Thoracic aorta (tissue), 2 donors: ENCODE results near the gene KCNK7. TPM values are rescaled to one million over a fixed set of nuclear protein-coding genes. Genes with fewer than 3 reads are reported as not detected.

Experiments
- ATAC-seq: fragments of 150-250 bp; one replicate; pipeline ENCODE4 v1.8.0; 2017; ENCODE audit warnings: low read depth; ENCODE audit not compliant: insufficient number of reproducible peaks, low FRiP score
- DNase-seq: peaks from one replicate; pipeline ENCODE4 v3.0.0-alpha.2; 2020; ENCODE audit warnings: low spot score
- H3K27ac ChIP-seq, 2 donors: fragments of 200-600 bp; sonication (generic); 1 replicate in 1 of 2; 2 replicates in 1 of 2; pipeline ENCODE4 v1.5.1; 2016; ENCODE audit warnings: mild to moderate bottlenecking in 2 of 2, moderate library complexity in 2 of 2
- H3K27me3 ChIP-seq: fragments of 200-600 bp; sonication (generic); replicated peaks from 2 replicates; pipeline ENCODE4 v1.6.0; 2016; ENCODE audit warnings: mild to moderate bottlenecking; ENCODE audit not compliant: insufficient read depth
- H3K36me3 ChIP-seq: fragments of 200-600 bp; sonication (generic); one replicate; pipeline ENCODE4 v1.5.1; 2016
- H3K4me1 ChIP-seq, 2 donors: fragments of 200-600 bp; sonication (generic); 1 replicate in 1 of 2; 2 replicates in 1 of 2; pipeline versions ENCODE4 v1.5.1 to v1.6.0; 2016; ENCODE audit warnings: low read depth in 2 of 2, mild to moderate bottlenecking in 1 of 2; ENCODE audit not compliant: control insufficient read depth in 1 of 2
- H3K4me3 ChIP-seq: fragments of 200-600 bp; sonication (generic); 2 replicates; pipeline ENCODE4 v1.5.1; 2016; ENCODE audit warnings: mild to moderate bottlenecking
- H3K9me3 ChIP-seq: fragments of 200-600 bp; sonication (generic); 2 replicates; pipeline ENCODE4 v1.5.1; 2016
- total RNA-seq, 2 donors: library from RNA; depleted of rRNA; stranded (reverse); fragments of >200 nt; gene quantifications; one replicate each; pipeline versions ENCODE4 v1.1.0 to v1.2.3, GENCODE V29; 2016
- TF ChIP-seq, protein P1 (sequence below): fragments of 200-600 bp; sonication (generic); IDR thresholded peaks from one replicate; pipeline ENCODE4 v1.5.1; 2019; ENCODE audit warnings: antibody characterized with exemption

KCNK7 gene
- total RNA-seq, 2 donors from 2014 or later = 0.95 TPM; not detected in 1

DNA sequence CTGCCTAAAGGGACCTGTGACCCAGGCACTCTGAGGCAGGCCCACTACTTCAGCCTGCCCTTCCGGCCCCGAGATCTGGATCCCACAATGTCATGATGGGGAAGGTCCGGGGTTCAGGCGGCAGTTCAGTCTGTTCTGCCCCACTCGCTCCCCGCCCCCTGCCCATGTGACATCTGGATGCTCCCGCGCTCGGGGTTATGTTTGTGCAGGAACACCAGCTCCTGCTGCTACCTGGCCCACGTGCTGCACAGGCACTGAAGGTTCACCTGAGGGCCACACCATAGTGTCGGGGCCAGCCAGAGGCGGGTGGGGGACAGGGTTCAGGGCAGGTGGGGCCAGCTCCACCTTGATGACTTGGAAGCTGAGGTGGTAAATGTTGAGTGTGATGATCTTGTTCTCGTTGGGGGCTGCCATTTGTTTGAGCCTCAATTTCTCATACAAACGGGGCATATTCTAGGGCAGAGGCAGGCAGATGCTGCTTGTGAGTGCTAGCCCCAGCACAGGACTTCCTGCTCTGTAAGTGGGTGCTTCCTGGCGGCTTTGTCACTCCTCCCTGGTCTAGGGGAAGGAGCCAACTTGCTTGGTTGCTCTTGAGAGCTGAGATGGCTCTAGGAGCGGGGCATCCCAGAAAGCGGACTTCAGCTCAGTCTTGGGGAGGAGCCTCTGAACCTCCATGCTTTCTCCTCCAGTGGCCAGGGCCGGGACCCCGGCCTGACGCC, 37.9 kb upstream of the KCNK7 start:
- peaks cover 12 to 16% of the 10 kb centered on the region in 2 donors for H3K4me1 ChIP-seq
- H3K27ac ChIP-seq = no peak overlapping the region
- peaks cover 69% of the 10 kb centered on the region for H3K36me3 ChIP-seq
- H3K4me3 ChIP-seq = no peak overlapping the region
- H3K27me3 ChIP-seq = no peaks in the 10 kb centered on the region
- DNase-seq (no peak), ATAC-seq (no peak)
- TF ChIP-seq, protein P1, sequence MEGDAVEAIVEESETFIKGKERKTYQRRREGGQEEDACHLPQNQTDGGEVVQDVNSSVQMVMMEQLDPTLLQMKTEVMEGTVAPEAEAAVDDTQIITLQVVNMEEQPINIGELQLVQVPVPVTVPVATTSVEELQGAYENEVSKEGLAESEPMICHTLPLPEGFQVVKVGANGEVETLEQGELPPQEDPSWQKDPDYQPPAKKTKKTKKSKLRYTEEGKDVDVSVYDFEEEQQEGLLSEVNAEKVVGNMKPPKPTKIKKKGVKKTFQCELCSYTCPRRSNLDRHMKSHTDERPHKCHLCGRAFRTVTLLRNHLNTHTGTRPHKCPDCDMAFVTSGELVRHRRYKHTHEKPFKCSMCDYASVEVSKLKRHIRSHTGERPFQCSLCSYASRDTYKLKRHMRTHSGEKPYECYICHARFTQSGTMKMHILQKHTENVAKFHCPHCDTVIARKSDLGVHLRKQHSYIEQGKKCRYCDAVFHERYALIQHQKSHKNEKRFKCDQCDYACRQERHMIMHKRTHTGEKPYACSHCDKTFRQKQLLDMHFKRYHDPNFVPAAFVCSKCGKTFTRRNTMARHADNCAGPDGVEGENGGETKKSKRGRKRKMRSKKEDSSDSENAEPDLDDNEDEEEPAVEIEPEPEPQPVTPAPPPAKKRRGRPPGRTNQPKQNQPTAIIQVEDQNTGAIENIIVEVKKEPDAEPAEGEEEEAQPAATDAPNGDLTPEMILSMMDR = no peak
- H3K9me3 ChIP-seq = no peaks in the 10 kb centered on the region

DNA sequence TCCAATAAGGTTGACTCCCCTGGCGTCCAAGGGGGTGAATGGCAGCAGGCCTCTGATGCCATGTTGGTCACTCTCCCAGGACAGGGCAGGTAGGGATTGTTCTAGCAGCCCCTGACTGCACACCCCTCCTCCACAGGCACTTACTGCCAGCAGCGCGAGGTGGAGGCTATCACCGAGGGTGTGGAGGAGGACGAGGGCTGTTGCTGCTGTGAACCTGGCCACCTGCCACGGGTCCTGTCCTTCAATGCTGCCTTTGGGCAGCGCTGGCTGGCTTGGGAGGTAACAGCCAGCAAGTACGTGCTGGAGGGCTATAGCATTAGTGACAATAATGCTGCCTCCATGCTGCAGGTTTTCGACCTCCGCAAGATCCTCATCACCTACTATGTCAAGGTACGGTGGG, 34.6 kb upstream of the KCNK7 start:
- Histone ChIP-seq H3K36me3 (peaks cover 78% of the 10 kb centered on the region), H3K4me1 (no peaks in the 10 kb centered on the region), H3K27me3 (no peaks in the 10 kb centered on the region), H3K9me3 (no peaks in the 10 kb centered on the region), H3K27ac (no peak overlapping the region), H3K4me3 (no peak overlapping the region)
- no peak for DNase-seq
- ATAC-seq = no peak
- TF ChIP-seq, protein P1 = no peak

DNA sequence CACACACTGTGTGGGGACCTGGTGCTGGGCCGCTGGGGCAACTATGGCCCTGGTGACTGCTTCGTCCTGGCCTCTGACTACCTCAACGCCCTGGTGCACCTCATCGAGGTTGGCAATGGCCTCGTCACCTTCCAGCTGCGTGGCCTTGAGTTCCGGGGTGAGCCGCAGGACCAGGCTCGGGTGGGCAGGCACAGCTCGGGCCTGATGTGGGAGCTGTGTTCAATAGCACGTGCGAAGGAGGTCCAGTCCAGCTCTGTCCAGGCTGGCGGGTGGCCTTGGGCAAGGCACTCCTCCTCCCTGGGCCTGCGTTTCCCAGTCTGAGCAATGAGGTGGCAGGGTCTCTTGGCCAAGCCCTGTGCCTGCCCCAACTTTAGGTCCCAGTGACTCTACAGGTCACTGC, 34.0 kb upstream of the KCNK7 start:
- no peaks in the 10 kb centered on the region for H3K4me1 ChIP-seq
- no peak overlapping the region for H3K4me3 ChIP-seq
- TF ChIP-seq, protein P1 = no peak
- H3K9me3 ChIP-seq = no peaks in the 10 kb centered on the region
- DNase-seq (no peak), ATAC-seq (no peak)
- no peaks in the 10 kb centered on the region for H3K27me3 ChIP-seq
- H3K27ac ChIP-seq = no peak overlapping the region
- peaks cover 78% of the 10 kb centered on the region for H3K36me3 ChIP-seq

DNA sequence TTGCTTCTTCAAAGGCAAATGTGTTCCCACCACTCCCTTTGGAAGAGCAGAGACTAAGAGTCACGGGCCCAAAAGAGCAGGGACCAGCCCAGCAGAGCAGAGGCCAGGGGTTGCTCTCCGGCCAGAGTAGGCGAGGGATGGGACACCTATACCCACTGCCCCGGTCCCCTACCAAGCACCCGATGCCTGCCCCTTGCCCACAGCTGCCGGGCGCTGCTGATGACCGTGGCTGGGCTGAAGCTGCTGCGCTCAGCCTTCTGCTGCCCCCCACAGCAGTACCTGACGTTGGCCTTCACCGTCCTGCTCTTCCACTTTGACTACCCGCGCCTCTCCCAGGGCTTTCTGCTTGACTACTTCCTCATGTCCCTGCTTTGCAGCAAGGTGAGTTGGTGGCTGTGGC, 31.6 kb upstream of the KCNK7 start:
- H3K27ac ChIP-seq = no peak overlapping the region
- no peaks in the 10 kb centered on the region for H3K27me3 ChIP-seq
- H3K4me3 ChIP-seq = no peak overlapping the region
- TF ChIP-seq, protein P1 = no peak
- DNase-seq (no peak), ATAC-seq (no peak)
- H3K9me3 ChIP-seq = no peaks in the 10 kb centered on the region
- H3K4me1 ChIP-seq = no peaks in the 10 kb centered on the region
- H3K36me3 ChIP-seq = peaks cover 71% of the 10 kb centered on the region

DNA sequence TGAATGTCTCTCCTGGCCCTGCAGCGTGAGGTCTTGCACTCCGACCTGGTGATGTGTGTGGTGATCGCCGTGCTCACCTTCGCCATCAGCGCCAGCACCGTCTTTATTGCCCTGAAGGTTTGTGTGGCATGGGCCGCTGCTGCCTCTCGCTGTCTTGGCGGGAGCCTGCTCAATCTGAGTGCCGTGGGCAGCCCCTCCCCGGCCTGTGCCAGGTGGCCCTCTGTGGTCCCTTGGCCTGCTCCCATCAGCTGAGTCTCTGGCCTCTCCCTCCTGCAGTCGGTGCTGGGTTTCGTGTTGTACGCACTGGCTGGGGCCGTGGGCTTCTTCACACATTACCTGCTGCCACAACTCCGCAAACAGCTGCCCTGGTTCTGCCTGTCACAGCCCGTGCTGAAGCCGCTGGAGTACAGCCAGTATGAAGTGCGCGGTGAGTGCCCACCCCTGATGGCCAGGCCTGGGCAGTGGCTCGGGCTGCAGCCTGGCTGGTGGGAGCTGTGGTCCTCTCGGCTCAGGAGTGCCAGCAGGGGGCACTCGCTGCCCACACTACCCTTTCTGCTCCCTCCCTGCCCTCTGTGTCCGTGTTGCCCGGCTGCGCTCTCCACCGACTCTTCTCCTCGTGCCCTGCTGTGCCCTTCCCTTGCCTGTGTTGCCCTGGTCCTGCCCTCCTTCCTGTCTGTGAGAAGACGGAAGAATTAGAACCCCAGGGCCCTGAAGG, 30.2 kb upstream of the KCNK7 start:
- H3K4me1 ChIP-seq = no peaks in the 10 kb centered on the region
- no peak overlapping the region for H3K4me3 ChIP-seq
- no peaks in the 10 kb centered on the region for H3K27me3 ChIP-seq
- no peak overlapping the region for H3K27ac ChIP-seq
- H3K36me3 ChIP-seq = peaks cover 70% of the 10 kb centered on the region
- no peaks in the 10 kb centered on the region for H3K9me3 ChIP-seq
- TF ChIP-seq, protein P1 = peak; percentile 48
- no peak for DNase-seq
- no peak for ATAC-seq
